GM04503 (cell line): ENCODE results near the gene SSR1.
A peak's percentile ranks its signal among the peaks of the same experiment; 100 is the strongest.
"Not testable (repeated sequence)": the region's sequence is repeated elsewhere in the genome, so short reads cannot be mapped to it uniquely, and the experiment has no call there.

Experiments used
- DNase-seq: peaks from one replicate; pipeline ENCODE4 v3.0.0-alpha.2; 2012; ENCODE audit warnings: low read depth

The SSR1 gene

DNA sequence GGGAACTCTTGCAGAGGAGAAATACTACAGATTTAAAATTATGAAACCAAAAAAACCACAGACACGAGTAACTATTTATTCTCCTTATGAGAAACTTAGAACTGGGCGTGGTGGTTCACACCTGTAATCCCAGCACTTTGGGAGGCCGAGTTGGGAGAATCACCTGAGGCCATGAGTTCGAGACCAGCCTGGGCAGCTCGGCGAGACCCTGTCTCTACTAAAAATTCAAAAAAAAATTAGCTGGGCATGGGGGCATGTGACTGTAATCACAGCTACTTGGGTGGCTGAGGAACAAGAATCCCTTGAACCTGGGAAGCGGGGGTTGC lies 36.8 kb downstream of the SSR1 start:
- no peak for DNase-seq

GRCh38 chr6:7274525-7274924 lies 38.5 kb downstream of the SSR1 start:
- DNase-seq: not testable (repeated sequence)

DNA sequence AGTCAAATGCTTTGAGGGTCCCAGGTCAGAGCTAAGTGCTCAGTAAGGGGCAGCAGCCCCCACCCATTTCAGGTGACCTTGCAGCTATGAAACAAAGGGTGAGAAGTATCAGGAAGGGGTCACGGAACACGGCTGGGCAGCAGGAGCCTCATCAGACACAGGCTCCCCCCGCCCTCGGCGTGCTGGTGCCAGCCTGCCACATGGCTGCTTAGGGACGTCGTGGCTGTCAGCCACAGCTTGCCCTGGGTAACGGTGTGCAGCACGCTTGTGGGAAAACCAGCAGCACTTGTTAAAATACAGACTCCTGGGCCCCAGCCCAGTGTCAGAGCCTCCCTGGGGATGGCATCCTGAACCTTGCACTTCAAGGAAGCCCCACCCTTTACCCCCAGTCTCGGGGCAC lies 39.3 kb downstream of the SSR1 start:
- DNase-seq: no peak

- DNase-seq: no peak
These were observed 41.8 kb downstream of the SSR1 start for GRCh38 chr6:7271205-7271534.

- no peak for DNase-seq
These were observed 42.4 kb downstream of the SSR1 start for GRCh38 chr6:7270320-7271204.

DNA sequence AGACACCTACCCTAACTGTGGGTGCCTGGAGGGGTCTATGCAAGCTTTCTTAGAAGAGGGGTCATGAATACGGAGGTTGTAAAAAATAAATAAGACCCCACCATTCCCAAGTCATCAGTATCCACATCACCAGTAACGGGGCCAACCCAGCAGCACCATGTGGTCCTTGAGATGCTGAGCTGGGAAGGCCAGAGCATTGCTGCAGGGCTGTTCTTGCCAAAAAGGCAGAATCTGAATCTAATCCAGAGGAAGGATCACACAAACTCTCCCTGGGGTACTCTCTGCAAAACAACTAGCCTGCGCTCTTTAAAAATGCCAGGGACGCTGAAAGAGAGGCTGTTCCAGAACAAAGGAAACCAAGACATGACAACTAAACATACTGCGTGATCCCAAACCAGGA lies 43.2 kb downstream of the SSR1 start:
- no peak for DNase-seq

DNA sequence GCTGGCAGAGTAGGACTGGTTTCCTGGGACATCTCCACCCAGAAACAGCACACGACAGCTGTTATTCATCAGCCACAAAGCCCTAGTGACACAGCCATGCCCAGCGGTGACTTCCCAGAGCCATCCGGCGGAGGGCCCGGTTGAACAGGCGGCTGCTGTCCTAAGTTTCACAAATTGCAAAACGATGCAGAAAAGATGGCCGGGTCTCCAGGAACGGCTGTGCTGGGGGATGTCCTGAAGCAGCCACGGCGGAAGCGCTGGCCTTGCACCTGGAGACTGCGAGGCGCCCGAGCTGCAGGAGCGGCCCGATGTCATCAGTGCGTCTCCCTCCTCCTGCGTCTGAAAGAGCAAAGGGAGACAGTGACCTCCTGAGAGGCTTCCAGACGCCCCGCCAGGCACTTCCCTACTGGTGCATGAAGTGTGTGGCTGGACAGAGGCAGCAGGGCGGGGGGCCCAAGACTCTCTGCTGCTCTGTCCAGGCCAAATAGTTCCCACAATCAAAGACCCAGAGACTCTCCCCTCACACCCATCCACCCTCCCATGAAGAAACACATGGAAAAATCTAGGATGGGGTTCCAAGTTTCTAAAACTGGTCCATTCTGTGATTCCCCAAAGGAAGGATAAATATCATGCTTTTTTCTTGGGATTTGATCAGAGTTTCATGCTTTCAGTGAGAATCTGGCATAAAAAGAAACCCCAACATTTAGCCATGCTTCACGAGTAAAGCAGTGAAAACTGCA lies 44.0 kb downstream of the SSR1 start:
- no peak for DNase-seq

GRCh38 chr6:7268362-7268761 lies 44.6 kb downstream of the SSR1 start:
- DNase-seq: no peak

GRCh38 chr6:7267466-7268091 lies 45.4 kb downstream of the SSR1 start:
- DNase-seq: peak; percentile 76

DNA sequence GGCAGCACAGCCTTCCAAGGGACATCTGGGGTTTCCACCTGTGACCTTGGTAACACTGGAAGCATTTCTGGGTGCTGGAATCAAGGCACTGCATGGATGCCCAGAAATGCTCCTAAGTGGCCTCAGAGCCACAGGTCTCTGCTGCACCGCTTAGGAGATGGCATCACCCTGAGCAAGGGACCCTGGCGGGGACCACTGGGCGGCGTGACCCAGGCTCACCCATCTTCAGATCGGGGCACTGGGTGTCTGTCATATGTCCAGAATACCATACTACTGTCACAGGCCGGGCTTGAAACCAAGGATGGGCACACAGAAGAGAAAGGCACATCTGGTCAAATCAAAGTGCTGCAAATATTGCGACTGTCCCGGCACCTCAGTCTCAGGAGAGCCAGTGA lies 45.9 kb downstream of the SSR1 start:
- no peak for DNase-seq

DNA sequence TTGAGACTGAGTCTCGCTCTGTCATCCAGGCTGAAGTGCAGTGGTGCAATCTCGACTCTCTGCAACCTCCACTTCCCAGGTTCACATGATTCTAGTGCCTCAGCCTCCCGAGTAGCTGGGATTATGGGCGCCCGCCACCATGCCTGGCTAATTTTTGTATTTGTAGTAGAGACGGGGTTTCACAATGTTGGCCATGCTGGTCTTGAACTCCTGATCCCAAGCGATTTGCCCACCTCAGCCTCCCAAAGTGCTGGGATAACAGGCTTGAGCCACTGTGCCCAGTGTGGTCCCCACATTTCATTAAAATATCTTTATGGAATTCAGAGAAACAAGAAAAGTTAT lies 47.6 kb downstream of the SSR1 start:
- not testable (repeated sequence) for DNase-seq

GRCh38 chr6:7264686-7265384 lies 48.2 kb downstream of the SSR1 start:
- no peak for DNase-seq

DNA sequence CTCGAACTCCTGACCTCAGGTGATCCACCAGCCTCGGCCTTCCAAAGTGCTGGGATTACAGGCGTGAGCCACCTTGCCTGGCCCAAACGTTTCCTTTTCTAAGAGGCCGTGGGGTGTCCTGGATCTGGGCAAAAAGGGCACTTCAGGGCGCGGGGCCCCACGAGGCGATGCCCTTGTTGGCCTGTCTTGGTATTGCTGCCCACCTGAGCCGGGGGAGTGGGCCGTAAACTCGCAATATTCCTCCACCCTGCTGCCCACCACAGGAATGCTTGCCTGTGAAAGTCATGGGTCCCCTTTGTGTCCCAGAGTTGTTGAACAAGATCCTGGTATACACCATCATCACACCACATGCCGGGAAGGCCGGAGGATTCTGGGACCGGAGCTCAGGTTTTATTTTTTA lies 49.0 kb downstream of the SSR1 start:
- no peak for DNase-seq

DNA sequence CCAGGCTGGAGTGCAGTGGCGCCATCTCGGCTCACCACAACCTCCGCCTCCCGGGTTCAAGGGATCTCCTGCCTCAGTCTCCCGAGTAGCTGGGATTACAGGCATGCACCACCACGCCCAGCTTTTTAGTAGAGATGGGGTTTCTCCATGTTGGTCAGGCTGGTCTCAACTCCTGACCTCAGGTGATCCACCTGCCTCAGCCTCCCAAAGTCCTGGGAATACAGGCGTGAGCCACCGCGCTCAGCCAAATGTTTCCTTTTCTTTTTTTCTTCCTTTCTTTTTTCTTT lies 49.5 kb downstream of the SSR1 start:
- not testable (repeated sequence) for DNase-seq

- DNase-seq: no peak
These were observed 50.1 kb downstream of the SSR1 start for GRCh38 chr6:7262746-7263518.

GRCh38 chr6:7261852-7262461 lies 51.0 kb downstream of the SSR1 start:
- no peak for DNase-seq

DNA sequence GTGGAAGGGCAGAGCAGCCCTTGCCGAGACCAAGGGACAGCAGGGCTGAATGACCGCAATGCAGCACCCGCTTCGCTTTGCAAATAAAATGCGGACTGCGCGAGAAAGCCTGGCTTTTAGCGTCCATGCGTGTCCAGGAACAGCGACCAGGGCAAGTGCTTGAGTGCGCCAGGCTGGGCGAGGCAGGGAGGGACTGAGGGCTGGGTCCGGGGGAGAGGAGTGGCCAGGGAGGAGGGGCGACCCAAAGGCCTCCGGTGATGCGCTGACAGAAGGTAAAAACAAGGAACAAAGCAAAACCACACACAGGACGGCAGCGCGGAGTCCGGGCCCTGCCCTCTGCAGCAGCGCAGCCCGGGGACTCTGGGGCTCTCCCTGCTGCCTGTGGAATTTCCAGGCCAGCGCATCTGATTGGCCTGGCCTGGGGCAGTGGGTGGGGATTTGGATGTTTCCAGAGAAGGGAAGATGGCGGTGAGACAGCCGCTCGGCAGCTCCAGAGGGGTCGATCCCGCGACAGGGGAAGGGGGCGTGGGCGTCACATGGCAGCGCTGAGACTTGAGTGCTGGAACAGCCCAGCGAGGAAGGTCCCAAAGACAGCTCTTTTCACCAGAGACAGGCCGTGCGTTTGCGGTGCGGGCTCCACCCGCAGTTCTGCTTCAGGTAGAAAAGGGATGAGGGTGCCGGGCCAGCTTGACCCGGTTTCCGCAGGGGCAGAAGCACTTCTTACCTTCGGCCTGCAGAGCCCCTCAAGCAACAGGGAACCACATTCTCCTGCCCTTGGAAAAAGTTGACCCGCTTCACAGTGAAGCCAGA lies 51.8 kb downstream of the SSR1 start:
- DNase-seq: peak; percentile 46

GRCh38 chr6:7260291-7261031 lies 52.5 kb downstream of the SSR1 start:
- no peak for DNase-seq

DNA sequence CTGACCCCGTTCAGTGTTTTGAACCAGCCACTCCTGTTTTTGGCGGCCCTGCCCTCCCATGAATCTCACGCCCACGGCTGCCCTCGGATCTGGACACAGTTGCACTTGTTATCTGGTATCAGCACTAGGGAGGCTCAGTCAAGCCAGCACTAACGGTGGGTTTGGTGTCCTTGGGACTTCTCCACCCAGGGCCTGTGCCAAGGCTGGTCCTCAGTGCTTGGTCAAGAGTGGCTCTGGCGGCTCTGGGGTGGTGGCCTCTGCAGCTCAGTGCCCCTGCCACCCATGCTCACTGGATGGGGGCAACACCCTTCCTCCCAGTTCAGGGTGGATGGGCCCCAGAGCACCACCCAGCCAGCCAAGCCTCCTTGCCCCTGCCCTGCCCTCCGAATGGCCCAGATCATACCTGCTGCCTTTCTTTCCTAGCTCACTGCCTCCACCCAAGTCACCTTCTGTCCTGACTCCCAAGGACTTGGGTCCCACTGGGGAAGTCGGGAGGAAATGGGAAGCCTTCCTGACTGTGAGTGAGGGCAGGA lies 54.7 kb downstream of the SSR1 start:
- DNase-seq: no peak
